Sigmoid colon (tissue), 7 donors: Measurements from ENCODE around the gene DSTN. TPM values are rescaled to one million over a fixed set of nuclear protein-coding genes. Genes with fewer than 3 reads are reported as not detected.

Experiments
- DNase-seq: peaks from one replicate; pipeline ENCODE4 v3.0.0-alpha.2; 2019
- H3K27ac ChIP-seq, 4 donors: fragments of 200-600 bp; sonication (generic); one replicate each; pipeline ENCODE4 v1.5.1; 2016 to 2019; ENCODE audit warnings: mild to moderate bottlenecking in 1 of 4
- H3K27me3 ChIP-seq, 3 donors: fragments of 200-600 bp; sonication (generic); one replicate each; pipeline ENCODE4 v1.5.1; 2019; ENCODE audit warnings: mild to moderate bottlenecking in 1 of 3
- H3K36me3 ChIP-seq, 4 donors: fragments of 200-600 bp; sonication (generic); one replicate each; pipeline ENCODE4 v1.5.1; 2016 to 2019
- H3K4me1 ChIP-seq, 4 donors: fragments of 200-600 bp; sonication (generic); one replicate each; pipeline ENCODE4 v1.5.1; 2017 to 2019
- H3K4me3 ChIP-seq, 4 donors: fragments of 200-600 bp; sonication (generic); one replicate each; pipeline ENCODE4 v1.5.1; 2017 to 2019; ENCODE audit warnings: mild to moderate bottlenecking in 2 of 4, moderate library complexity in 1 of 4
- H3K9me3 ChIP-seq, 4 donors: fragments of 200-600 bp in 3 of 4; sonication (generic) in 3 of 4; one replicate each; pipeline versions ENCODE4 v1.5.1 to v1.6.1; 2013 to 2019
- EP300 ChIP-seq, 4 donors: sonication (generic); formaldehyde crosslinking; IDR thresholded peaks; one replicate each; pipeline ENCODE4 v1.6.1; 2017; ENCODE audit warnings: antibody characterized with exemption in 4 of 4
- POLR2A ChIP-seq, 2 donors: fragments of 450-650 bp; IDR thresholded peaks; one replicate each; pipeline ENCODE4 v1.6.1; 2016; ENCODE audit warnings: antibody characterized with exemption in 2 of 2, mild to moderate bottlenecking in 2 of 2, moderate library complexity in 2 of 2
- POLR2AphosphoS5 ChIP-seq, 4 donors: sonication (generic); formaldehyde crosslinking; IDR thresholded peaks; one replicate each; pipeline ENCODE4 v1.6.1; 2017; ENCODE audit warnings: antibody characterized with exemption in 4 of 4
- WGBS, 2 donors: extraction: QIAGEN DNeasy Blood & Tissue Kit; methylation state at CpG; one replicate each; pipeline ENCODE4 v1.1.7; 2013; 5-methylcytosine and 5-hydroxymethylcytosine counted together
- intact Hi-C: fragments of 100-400 bp; cut with DNase I; formaldehyde crosslinking; loops from one replicate; pipeline ENCODE4 v1.15.1; 2023
- polyA plus RNA-seq, 3 donors: library from polyadenylated mRNA; stranded (reverse); fragments of 200-250 nt; gene quantifications; one replicate each; pipeline ENCODE4 v1.2.3, GENCODE V29; 2013
- total RNA-seq, 4 donors: library from RNA; depleted of rRNA; stranded (reverse); fragments of >200 nt; gene quantifications; one replicate each; pipeline ENCODE4 v1.1.0, GENCODE V29; 2016
- TF ChIP-seq, protein P1 (sequence below), 4 experiments: fragments of 450-650 bp in 3 of 4; fragments of 200-600 bp in 1 of 4; IDR thresholded peaks; one replicate each; pipeline ENCODE4 v1.5.1; 2016 to 2019; ENCODE audit warnings: antibody characterized with exemption in 4 of 4, mild to moderate bottlenecking in 3 of 4, moderate library complexity in 2 of 4
- donor health status: healthy with polysubstance abuse.
- donor health status: Bipolar disorder and iron deficiency.
- donor health status: healthy.

The DSTN gene
- total and polyA plus RNA-seq, 7 donors = 429 to 2,237 (median 1,872) TPM

GRCh38 chr20:17558941-17559304 is 11.0 kb upstream of the DSTN start:
- WGBS, 2 donors = 82 to 84% methylated on average over 1 of the region's 1 CpG
- Histone ChIP-seq H3K4me1 (peaks cover 0 to 69% (median 60%) of the 10 kb centered on the region in 4 donors), H3K36me3 (no peaks in the 10 kb centered on the region), H3K4me3 (no peak overlapping the region), H3K27me3 (no peaks in the 10 kb centered on the region), H3K27ac (peak overlapping the region; percentile 99 to 100 (median 100)), H3K9me3 (no peaks in the 10 kb centered on the region)
- intact Hi-C loops = no loop called here
- TF ChIP-seq EP300 (IDR thresholded peaks at IDR 0.05) = no peak
- TF ChIP-seq POLR2AphosphoS5 (IDR thresholded peaks at IDR 0.05) = peak in 1 of 4 donors; percentile 4
- no peak for DNase-seq

GRCh38 chr20:17559338-17559737 is 10.5 kb upstream of the DSTN start:
- Histone ChIP-seq H3K27me3 (no peaks in the 10 kb centered on the region), H3K27ac (peak overlapping the region; percentile 99 to 100 (median 100)), H3K9me3 (no peaks in the 10 kb centered on the region), H3K36me3 (no peaks in the 10 kb centered on the region), H3K4me1 (peaks cover 0 to 69% (median 60%) of the 10 kb centered on the region in 4 donors), H3K4me3 (no peak overlapping the region)
- WGBS, 2 donors = 95 to 96% methylated on average over 6 of the region's 6 CpGs
- DNase-seq = no peak
- intact Hi-C loops = no loop called here
- no peak for TF ChIP-seq EP300 (IDR thresholded peaks at IDR 0.05)
- no peak for TF ChIP-seq POLR2AphosphoS5 (IDR thresholded peaks at IDR 0.05)

- no peaks in the 10 kb centered on the region for H3K9me3 ChIP-seq
- peak overlapping the region; percentile 99 to 100 (median 100) for H3K27ac ChIP-seq
- WGBS, 2 donors = 87 to 89% methylated on average over 5 of the region's 5 CpGs
- peaks cover 0 to 81% (median 66%) of the 10 kb centered on the region in 4 donors for H3K4me1 ChIP-seq
- no peaks in the 10 kb centered on the region for H3K36me3 ChIP-seq
- H3K27me3 ChIP-seq = no peaks in the 10 kb centered on the region
- TF ChIP-seq, protein P1, sequence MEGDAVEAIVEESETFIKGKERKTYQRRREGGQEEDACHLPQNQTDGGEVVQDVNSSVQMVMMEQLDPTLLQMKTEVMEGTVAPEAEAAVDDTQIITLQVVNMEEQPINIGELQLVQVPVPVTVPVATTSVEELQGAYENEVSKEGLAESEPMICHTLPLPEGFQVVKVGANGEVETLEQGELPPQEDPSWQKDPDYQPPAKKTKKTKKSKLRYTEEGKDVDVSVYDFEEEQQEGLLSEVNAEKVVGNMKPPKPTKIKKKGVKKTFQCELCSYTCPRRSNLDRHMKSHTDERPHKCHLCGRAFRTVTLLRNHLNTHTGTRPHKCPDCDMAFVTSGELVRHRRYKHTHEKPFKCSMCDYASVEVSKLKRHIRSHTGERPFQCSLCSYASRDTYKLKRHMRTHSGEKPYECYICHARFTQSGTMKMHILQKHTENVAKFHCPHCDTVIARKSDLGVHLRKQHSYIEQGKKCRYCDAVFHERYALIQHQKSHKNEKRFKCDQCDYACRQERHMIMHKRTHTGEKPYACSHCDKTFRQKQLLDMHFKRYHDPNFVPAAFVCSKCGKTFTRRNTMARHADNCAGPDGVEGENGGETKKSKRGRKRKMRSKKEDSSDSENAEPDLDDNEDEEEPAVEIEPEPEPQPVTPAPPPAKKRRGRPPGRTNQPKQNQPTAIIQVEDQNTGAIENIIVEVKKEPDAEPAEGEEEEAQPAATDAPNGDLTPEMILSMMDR (IDR thresholded peaks at IDR 0.05) = no peak
- no peak overlapping the region for H3K4me3 ChIP-seq
- DNase-seq = no peak
- intact Hi-C loops = no loop called here
Measured at GRCh38 chr20:17560344-17561074, 9.4 kb upstream of the DSTN start.

DNA sequence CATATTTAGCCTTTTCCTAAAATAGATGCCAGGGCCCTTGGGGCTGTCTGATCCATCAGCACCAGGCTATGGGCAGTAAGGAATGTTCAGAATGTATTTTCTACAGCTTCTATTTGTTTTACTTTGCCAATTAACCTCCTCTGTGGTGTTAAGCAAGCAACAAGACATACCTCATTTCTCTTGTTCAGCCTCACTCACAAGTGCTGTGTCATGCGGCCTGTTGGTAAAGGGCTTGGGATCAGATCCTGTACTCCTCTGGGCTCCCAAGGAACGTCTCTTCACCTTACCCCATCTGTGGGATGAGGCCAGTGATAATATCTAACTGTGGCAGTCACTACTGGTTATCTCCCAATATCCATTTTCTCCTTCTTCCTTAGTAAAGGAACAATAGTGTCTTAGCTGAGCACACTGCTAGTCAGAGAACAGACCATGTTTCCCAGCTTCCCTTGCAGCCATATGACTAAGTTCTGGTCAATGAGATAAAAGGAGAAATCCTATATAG is 7.0 kb upstream of the DSTN start:
- Histone ChIP-seq H3K36me3 (no peaks in the 10 kb centered on the region), H3K4me3 (no peak overlapping the region), H3K4me1 (peaks cover 0 to 80% (median 62%) of the 10 kb centered on the region in 4 donors), H3K27me3 (no peaks in the 10 kb centered on the region), H3K27ac (peak overlapping the region; percentile 99 to 100 (median 100)), H3K9me3 (no peaks in the 10 kb centered on the region)
- intact Hi-C loops = no loop called here
- TF ChIP-seq POLR2AphosphoS5 (IDR thresholded peaks at IDR 0.05) = peak in 1 of 4 donors; percentile 29
- TF ChIP-seq POLR2A (IDR thresholded peaks at IDR 0.05) = no peak
- DNase-seq = no peak
- 85 to 94% methylated on average over 2 of the region's 2 CpGs for WGBS, 2 donors

GRCh38 chr20:17565169-17565845 is 4.6 kb upstream of the DSTN start:
- no peaks in the 10 kb centered on the region for H3K36me3 ChIP-seq
- H3K4me3 ChIP-seq = no peak overlapping the region
- peaks cover 0 to 66% (median 52%) of the 10 kb centered on the region in 4 donors for H3K4me1 ChIP-seq
- H3K27me3 ChIP-seq = no peaks in the 10 kb centered on the region
- peak in 1 of 4 donors; percentile 19 for TF ChIP-seq POLR2AphosphoS5 (IDR thresholded peaks at IDR 0.05)
- no peak for TF ChIP-seq EP300 (IDR thresholded peaks at IDR 0.05)
- no peak for DNase-seq
- WGBS, 2 donors = 24 to 57% methylated on average over 4 of the region's 4 CpGs
- peak overlapping the region; percentile 99 to 100 (median 100) for H3K27ac ChIP-seq
- H3K9me3 ChIP-seq = no peaks in the 10 kb centered on the region
- intact Hi-C loops = no loop called here

GRCh38 chr20:17566345-17566744 is 3.5 kb upstream of the DSTN start:
- 91% methylated on average over 3 of the region's 3 CpGs for WGBS, 2 donors

More at GRCh38 chr20:17566345-17566744, 3.5 kb upstream of the DSTN start:
- intact Hi-C loops = no loop called here
- no peaks in the 10 kb centered on the region for H3K27me3 ChIP-seq
- TF ChIP-seq EP300 (IDR thresholded peaks at IDR 0.05) (no peak), POLR2AphosphoS5 (IDR thresholded peaks at IDR 0.05) (no peak), POLR2A (IDR thresholded peaks at IDR 0.05) (no peak)
- TF ChIP-seq, protein P1 (IDR thresholded peaks at IDR 0.05) = no peak
- no peaks in the 10 kb centered on the region for H3K36me3 ChIP-seq
- peaks cover 0 to 56% (median 52%) of the 10 kb centered on the region in 4 donors for H3K4me1 ChIP-seq
- no peak overlapping the region for H3K4me3 ChIP-seq
- no peaks in the 10 kb centered on the region for H3K9me3 ChIP-seq
- DNase-seq = no peak
- H3K27ac ChIP-seq = peak overlapping the region; percentile 99 to 100 (median 100)
